BJ (cell line): ENCODE data around the gene ECHS1. TPM values are rescaled to one million over a fixed set of nuclear protein-coding genes. Genes with fewer than 3 reads are reported as not detected.

Source experiments
- CTCF ChIA-PET: fragments of 350-600 bp; formaldehyde crosslinking; extraction: SDS; loops from one replicate; lab custom pipeline; 2021; ENCODE audit warnings: antibody characterized with exemption, inconsistent platforms; lab: Yijun Ruan, JAX
- POLR2A ChIA-PET: fragments of 300-600 bp; sonication (Branson Sonifier 250); formaldehyde crosslinking; extraction: SDS; loops from one replicate; lab custom pipeline; 2021; ENCODE audit warnings: antibody characterized with exemption; lab: Charles Lee
- DNase-seq: peaks from one replicate; pipeline ENCODE4 v3.0.0-alpha.2; 2011; ENCODE audit warnings: low read depth
- H3K27me3 ChIP-seq: 2 replicates; pipeline ENCODE4 v1.6.0; 2011; ENCODE audit warnings: low read length; ENCODE audit not compliant: control insufficient read depth, insufficient read depth
- H3K36me3 ChIP-seq: 2 replicates; pipeline ENCODE4 v1.5.1; 2011; ENCODE audit warnings: low read length; ENCODE audit not compliant: control insufficient read depth, insufficient read depth
- H3K4me3 ChIP-seq: 2 replicates; pipeline ENCODE4 v1.5.1; 2011; ENCODE audit warnings: low read depth, mild to moderate bottlenecking, control low read depth, low read length
- polyA plus RNA-seq: library from polyadenylated mRNA; depleted of rRNA; stranded (reverse); fragments of >200 nt; gene quantifications from 2 replicates; pipeline ENCODE4 v1.2.3, GENCODE V29; 2011
- TF ChIP-seq, protein P1 (sequence below): IDR thresholded peaks from 2 replicates; pipeline ENCODE4 v1.5.1; 2011; ENCODE audit warnings: low read depth, mild to moderate bottlenecking, control low read depth, inconsistent platforms, low read length, moderate library complexity; ENCODE audit not compliant: insufficient read depth

ECHS1 gene
- polyA plus RNA-seq, 1 experiment = 63.9 TPM

- CTCF ChIA-PET = interaction anchor here (1.4 kb wide), 1 partner anchor 31 kb away, joined by 5 read pairs; no protein-coding TSS in a partner anchor
- TF ChIP-seq, protein P1, sequence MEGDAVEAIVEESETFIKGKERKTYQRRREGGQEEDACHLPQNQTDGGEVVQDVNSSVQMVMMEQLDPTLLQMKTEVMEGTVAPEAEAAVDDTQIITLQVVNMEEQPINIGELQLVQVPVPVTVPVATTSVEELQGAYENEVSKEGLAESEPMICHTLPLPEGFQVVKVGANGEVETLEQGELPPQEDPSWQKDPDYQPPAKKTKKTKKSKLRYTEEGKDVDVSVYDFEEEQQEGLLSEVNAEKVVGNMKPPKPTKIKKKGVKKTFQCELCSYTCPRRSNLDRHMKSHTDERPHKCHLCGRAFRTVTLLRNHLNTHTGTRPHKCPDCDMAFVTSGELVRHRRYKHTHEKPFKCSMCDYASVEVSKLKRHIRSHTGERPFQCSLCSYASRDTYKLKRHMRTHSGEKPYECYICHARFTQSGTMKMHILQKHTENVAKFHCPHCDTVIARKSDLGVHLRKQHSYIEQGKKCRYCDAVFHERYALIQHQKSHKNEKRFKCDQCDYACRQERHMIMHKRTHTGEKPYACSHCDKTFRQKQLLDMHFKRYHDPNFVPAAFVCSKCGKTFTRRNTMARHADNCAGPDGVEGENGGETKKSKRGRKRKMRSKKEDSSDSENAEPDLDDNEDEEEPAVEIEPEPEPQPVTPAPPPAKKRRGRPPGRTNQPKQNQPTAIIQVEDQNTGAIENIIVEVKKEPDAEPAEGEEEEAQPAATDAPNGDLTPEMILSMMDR = no peak
- peaks cover 6% of the 10 kb centered on the region for H3K36me3 ChIP-seq
- POLR2A ChIA-PET = no interaction called here
- no peak for DNase-seq
- H3K4me3 ChIP-seq = no peak overlapping the region
- H3K27me3 ChIP-seq = no peaks in the 10 kb centered on the region
These were observed 13.1 kb downstream of the ECHS1 start for GRCh38 chr10:133359972-133360610.

DNA sequence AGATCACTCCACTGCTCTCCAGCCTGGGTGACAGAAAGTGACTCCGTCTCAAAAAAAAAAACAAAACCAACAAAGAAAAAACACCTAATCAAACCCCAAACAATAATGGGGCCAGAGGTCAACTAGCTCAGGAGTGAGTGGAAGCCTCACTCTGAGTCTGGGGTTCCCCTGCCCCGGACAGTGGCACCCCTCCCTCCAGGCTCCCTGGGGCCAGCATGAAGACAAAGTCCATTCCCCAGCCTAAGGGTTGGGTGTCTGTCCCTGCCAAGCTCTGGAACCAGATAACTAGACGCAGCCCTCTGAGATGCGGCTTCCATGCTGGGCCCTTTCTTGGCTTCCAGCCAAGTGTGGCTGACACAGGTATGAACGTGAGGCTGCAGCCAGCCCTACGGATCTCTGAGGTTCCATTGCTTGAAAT, 13.6 kb downstream of the ECHS1 start:
- ChIA-PET POLR2A (no interaction called here), CTCF (interaction anchor here (1.0 to 1.4 kb wide), 3 partner anchors 11 to 46 kb away, joined by 3 to 5 read pairs (median 3); no protein-coding TSS in a partner anchor)
- TF ChIP-seq, protein P1 = no peak
- Histone ChIP-seq H3K36me3 (peaks cover 3% of the 10 kb centered on the region), H3K27me3 (no peaks in the 10 kb centered on the region), H3K4me3 (no peak overlapping the region)
- DNase-seq = no peak

- H3K27me3 ChIP-seq = no peaks in the 10 kb centered on the region
- ChIA-PET CTCF (interaction anchor here (1.0 to 1.4 kb wide), 3 partner anchors 11 to 45 kb away, joined by 3 to 5 read pairs (median 3); no protein-coding TSS in a partner anchor), POLR2A (no interaction called here)
- TF ChIP-seq, protein P1 = no peak
- no peak overlapping the region for H3K4me3 ChIP-seq
- peaks cover 3% of the 10 kb centered on the region for H3K36me3 ChIP-seq
- DNase-seq = no peak
These were observed 14.2 kb downstream of the ECHS1 start for GRCh38 chr10:133358925-133359310.

DNA sequence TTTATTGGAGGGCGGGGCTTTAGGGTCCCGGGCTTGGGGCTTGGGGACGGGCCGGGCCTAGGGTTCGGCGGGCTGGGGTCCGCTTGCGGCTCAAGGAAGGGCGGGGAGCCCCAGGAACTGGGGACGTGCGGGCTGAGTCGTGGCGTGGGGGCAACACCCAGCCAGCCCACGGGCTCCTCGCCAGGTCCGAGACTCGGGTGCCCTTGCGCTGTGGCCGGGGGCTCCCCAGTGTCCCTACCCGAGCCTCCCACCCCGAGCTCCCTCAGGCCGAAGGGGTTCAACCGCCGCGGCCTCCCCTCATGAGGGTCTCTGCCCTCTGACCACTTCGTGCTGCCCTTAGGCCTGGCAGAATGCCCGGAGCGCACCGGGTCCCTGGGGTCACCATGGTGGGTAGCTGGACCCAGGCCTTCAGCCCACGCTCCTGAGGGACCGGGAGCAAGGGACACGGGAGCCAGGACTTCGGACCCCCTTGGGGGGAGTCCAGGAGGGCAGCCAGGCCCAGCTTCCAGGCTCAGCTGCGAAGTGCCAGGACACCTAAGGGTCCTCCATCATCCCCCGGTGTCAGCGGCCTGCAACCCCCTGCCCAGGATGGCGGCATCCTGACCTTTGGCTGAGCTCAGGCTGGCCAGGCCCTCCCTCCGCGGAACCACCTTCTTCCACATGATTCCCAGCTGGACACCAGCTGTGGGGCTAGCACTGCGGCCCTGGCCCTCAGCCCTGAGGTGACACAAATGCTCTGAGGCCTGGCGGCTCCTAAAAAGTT, 14.8 kb downstream of the ECHS1 start:
- CTCF ChIA-PET = interaction anchor here (1.0 to 2.1 kb wide), 4 partner anchors 12 to 45 kb away, joined by 3 to 7 read pairs (median 4); no protein-coding TSS in a partner anchor
- H3K27me3 ChIP-seq = no peaks in the 10 kb centered on the region
- TF ChIP-seq, protein P1 = no peak
- no peak for DNase-seq
- POLR2A ChIA-PET = no interaction called here
- no peak overlapping the region for H3K4me3 ChIP-seq
- H3K36me3 ChIP-seq = peaks cover 3% of the 10 kb centered on the region
